Erythroblast (primary cell): ENCODE measurements around the gene CHST12.

Experiments used
- GATA1 ChIP-seq: IDR thresholded peaks from 2 replicates; pipeline ENCODE4 v1.6.1; 2011; ENCODE audit warnings: low read depth, mild to moderate bottlenecking, control low read depth, low read length, moderate library complexity
- POLR2A ChIP-seq: IDR thresholded peaks from 2 replicates; pipeline ENCODE4 v1.6.1; 2011; ENCODE audit warnings: mild to moderate bottlenecking, low read length

DNA sequence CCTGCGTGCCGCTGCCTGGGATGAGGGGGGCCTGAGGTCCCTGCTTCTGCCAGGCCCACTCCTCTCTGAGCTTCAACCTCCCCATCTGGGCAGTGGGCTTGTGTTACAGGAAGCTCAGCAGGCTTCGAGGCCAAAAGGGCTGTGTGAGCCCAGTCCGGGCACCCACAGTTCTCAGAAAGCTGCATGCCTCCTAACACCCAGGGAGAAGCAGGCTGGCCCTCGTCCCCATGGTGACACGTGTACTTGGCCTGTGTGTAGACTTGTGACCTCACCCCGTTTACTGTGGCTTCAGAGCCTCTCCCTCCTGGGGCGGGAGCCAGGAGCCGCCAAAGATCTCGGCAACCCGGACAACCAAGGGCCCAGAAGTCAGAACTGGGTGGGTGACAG, 75.0 kb downstream of the CHST12 start:
- TF ChIP-seq POLR2A (no peak), GATA1 (no peak)
